Activated CD8-positive, alpha-beta memory T cell treated with anti-CD3 and anti-CD28 coated beads for 48 hours (primary cell): ENCODE data around the gene GRM7.

Source experiments
- DNase-seq, 3 experiments: peaks; one replicate each; pipeline ENCODE4 v3.0.0-alpha.2; 2020; ENCODE audit warnings: low read depth in 2 of 3, low spot score in 2 of 3

Gene GRM7

DNA sequence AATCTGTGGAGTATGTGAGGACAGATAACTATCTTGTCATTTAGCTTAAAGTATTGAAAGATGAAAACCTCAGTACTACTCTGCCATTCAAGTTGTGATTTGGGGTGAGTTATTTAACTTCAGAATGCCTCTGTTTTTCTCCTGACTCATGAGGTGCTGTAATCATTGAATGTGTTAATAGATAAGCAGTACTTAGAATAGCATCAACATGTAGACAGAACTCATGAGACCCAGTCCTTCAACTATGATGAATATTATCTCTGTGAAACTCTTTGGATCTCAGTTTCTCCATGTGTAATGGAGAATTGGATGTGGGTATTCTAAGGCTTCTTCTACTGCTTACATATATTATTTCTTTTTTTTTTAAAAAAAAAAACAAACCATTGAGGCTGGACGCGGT is 431.4 kb downstream of the GRM7 start:
- no peak for DNase-seq

DNA sequence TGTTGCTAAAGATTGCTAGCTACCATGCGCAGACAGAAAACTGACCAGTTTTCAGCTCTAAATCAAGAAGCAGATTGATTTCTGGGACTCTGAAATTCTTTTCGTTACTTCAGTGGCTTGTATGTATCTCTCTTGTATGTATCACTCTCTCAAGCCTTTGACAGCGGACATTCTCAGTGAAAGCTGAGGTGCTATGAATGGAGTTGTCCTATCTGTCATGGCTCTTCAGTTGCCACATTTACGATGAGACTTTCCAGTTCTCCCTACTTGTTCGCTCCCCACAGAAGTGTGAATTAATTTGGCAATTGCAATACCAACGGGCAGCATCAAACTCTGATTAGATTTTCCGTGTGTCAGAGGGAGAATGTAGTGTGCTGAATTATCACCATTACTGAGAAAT is 432.4 kb downstream of the GRM7 start:
- DNase-seq, result no peak

DNA sequence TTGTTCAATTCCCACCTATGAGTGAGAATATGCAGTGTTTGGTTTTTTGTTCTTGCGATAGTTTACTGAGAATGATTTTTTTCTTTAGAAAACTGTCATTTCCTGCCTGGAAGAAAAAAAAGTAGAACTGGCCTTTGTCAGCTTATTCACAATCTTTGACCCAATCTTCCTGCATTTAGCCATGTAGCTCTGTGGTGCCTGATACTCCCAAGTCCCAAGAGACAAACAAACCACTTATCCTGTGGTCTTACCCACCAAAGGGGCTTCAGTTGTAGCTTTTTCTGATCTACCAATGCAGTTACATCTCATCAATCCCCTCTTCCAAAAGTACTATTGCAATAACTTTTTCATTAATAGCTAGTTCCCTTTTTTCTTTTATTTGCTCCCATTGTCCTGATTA is 444.6 kb downstream of the GRM7 start:
- no peak for DNase-seq

DNA sequence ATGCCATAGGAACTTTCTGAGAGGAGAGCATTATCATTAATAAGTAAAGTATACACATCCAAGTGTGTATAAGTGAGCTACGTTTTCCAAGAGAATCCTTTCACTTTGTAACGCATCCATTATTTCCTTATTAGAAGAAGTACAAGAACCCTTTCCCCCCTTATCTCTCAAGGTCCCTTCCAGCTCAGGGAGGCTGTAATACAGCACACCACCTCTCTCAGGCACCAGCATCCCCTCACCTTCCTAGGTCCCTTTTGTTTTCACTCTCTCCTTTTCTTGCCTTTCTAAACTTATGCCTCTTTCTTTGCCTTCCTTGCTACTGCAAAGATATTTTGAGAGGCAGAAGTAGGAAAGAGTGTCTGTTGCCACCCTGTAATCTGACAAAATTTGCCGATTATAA is 446.0 kb downstream of the GRM7 start:
- DNase-seq, result no peak

DNA sequence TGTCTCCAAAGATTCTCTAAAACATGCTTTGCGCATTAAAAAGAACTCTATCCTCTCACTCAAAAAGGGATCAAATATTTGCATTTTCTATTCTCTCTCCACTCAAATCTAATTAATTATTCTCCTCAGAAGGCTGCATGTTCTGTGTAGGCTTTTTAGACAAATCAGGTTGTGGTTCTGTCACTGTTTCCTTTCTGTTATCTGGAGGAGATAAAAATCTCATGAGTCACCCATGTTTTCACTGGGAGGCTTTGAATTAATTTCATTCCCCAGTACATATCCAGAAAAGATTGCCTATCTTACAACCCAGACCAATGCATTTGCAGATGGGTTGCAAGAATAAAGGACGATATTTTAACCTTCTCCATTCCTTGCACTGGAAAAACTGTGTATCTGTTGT is 446.5 kb downstream of the GRM7 start:
- no peak for DNase-seq

DNA sequence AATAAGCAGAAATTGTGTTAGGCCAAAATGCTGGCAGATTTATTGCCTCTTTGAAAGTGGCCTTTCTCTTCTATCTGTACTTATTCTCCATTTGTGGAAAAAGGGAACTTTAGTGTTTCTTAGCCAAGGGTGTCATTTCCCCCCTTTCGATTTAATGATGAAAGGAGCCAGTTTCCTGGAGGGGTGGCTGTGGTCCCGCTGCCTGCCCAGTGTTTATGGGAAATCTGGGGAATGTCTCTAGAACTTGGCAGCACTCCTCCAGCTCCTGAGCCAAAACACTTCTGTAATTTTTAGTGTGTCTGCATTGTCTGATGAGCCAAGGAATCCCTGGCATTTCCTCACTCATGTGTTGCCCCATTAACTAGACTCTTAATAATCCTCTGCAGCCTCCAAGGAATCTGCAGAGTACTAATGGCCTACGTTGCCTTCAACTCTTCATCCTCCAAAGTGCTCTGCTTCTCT is 448.8 kb downstream of the GRM7 start:
- DNase-seq, result no peak

DNA sequence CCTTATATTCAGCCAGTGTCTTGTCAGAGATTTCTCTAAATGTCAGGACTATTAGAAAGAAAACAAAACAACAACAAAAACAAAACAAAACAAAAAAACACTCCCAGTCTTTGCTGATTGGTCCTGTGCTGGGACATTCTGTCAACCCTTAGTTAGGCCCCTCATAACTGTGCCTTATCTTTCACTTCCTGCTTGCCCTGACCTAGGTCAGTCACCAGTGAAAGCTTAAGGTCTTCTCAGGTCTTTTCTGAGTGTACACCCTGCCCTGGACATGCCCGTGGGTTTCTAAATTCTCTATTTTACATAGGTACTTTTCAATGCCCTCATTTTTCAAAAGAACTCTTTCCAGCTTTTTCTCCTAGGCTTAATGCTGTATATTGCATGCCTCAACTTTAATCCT is 454.1 kb downstream of the GRM7 start:
- no peak for DNase-seq

DNA sequence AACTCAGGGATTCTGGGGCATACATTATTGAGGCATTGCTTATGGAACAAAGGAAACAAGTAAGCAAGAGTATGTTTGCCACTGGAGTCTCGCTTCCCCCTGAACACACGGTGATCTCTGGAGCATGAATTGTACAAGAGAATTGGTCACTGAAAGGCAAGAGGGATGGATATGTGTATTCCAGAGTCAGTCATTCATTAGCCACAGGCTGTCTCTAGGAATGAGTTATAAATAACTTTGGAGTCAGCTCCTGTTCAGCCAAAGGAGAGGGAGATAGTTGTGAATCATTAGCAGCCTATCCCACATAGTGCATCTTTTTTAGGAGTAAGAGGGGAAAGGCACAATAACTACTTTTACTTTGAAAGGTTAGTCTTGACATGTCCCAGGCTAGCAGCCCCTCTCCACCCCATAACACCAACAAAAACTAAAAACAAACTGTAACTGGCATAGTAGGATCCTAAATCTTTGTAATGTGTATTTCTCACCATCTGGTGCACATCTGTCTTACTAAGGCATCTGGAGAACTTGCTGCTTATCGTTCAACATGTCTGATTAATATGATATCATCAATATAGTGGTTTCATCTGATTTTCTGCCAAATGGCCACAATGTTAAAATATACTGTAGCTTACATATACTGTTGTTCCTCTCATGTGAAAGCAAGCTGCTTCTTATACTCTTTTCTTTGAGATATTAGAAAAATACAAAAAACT is 462.2 kb downstream of the GRM7 start:
- no peak for DNase-seq

DNA sequence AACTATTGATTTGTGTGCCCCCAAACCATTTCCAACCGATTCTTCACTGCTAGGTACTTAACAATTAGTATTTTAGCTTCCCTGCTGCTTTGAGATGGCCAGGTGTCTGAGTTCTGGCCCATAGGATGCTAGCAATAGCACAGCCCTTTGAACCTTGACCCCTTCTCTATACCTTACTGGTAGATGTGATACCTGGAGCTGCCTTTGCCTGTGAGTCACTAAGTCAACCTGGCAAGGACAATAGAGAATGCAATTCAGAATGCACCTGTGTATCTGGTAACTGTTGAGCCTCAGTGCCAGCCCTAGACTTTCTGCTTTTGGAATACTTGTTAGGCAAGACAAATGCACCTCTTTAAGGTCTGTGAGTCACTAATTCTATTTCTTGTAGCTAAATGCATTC is 467.4 kb downstream of the GRM7 start:
- no peak for DNase-seq

DNA sequence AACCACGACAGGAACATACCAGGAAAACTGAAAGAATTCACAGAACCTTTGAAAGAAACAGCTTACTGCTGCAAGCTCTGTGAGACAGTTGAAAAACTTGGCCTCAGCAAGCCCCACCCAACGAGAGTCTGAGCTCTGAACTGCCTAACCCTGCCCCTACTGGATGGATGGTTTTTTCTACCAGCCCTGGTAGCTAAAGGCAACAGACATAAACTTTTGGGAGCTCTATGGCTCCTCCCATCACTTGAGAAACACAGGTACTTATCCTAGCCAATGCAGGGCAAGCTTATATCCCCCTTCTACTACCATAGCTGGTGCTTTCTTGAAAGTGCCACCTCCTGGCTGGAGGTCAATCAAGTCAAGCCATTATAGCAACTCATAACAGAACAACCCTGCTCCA is 471.8 kb downstream of the GRM7 start:
- DNase-seq, result no peak

DNA sequence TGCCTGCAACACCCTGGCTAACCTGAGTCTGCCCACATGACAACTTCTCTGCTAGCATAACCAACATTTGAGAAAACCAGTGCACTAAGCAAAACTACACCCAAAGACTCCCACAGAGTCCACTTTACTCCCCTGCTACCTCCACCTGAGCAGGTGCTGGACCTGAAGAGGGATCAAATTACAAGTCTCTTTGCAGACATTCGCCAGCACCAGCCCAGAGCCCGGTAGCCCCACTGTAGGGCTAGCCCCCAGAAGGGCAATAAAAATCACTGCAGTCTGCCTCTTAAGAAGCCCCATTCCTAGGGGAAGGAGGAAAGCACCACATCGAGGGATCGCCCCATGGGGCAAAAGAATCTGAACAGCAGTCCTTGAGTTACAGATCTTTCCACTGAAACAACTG is 472.2 kb downstream of the GRM7 start:
- no peak for DNase-seq

DNA sequence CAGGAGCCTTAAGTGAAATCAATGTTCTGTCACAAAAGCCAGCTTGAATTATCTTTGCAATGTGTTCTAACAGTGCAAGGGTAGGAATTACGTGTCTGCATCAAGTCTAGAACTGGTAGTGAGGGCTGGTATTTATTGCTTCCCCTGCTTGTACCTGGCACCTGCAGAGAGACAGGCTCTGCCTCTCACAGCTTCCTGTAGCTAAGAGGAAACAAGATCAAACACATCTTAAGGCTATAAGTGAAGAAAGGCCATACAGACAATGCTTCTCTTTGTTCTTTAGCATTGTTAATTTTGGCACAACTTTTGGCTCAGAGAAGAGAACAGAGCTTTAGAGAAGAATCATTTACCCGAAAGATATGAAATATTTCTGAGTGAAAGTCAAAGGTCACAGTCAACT is 479.9 kb downstream of the GRM7 start:
- DNase-seq, result no peak

DNA sequence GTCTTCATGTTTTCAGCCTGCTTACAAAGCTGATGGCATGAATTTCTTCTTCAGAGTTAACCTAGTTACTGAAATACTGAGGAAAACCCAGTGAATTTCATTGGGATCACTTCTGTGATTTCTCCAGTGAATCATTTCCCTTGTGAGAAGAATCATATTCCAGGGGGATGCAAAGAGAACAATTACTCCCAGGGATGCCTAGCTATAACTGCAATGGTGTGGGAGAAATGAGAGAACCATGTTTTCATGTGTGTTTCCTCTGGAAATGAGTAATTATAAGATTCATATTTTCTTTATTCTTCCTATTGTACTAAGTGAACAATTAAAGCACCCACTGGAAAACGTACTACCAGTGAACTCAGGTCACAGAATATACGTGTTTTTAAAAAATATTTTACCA is 485.4 kb downstream of the GRM7 start:
- no peak for DNase-seq

DNA sequence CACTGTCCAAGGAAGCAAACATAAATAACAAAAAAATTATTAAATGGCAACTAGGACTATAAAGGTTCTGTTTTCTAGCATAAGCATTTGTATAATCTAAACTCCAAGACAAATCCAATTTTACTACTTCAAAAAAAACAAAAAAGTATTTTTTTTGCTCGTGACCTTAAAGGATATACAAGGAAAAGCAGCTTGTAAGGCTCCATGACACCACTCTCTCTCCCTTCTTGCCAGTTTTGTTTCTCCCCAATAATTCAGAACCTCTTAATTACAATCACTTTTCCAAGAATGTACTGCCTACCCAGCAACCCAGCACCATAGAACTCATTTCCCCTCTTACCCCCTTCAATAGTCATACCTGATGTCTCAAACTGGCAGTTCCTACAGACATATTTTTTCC is 496.2 kb downstream of the GRM7 start:
- no peak for DNase-seq

DNA sequence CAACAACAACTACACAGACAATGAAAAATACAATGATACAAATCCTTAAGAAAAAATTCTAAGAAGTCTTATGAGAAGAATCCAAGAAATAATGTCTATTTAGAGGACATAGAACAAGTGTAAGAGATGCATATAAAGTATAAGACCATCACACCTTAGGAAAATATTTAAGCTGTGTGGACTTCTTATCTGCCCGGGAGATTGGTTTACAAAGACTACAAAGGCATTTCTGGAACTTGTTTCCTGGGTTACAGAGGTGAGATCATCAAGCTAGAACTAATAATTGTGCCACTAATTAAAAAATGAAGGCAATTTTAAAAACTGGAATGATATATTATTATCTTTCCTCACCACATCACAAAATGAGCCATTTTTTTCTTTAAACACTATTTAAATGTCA is 507.1 kb downstream of the GRM7 start:
- DNase-seq, result no peak

DNA sequence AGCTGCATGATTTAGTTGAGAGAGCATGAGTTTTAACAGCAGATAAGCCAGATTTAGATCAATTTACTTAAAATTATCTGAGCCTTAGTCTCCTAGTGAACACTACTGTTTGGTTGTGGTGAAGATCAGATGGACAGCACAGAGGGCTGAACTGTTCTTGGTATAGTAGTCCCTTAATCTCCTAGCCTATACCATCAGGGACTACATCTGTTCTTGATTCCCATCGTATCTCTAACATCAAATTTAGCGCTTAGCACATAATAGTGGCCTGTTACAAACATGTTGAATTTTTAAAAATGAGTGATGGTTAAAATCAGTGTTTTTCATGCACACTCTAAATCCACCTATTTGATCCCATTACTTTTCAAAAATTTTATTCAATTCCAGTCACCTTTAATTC is 507.7 kb downstream of the GRM7 start:
- DNase-seq, result no peak

DNA sequence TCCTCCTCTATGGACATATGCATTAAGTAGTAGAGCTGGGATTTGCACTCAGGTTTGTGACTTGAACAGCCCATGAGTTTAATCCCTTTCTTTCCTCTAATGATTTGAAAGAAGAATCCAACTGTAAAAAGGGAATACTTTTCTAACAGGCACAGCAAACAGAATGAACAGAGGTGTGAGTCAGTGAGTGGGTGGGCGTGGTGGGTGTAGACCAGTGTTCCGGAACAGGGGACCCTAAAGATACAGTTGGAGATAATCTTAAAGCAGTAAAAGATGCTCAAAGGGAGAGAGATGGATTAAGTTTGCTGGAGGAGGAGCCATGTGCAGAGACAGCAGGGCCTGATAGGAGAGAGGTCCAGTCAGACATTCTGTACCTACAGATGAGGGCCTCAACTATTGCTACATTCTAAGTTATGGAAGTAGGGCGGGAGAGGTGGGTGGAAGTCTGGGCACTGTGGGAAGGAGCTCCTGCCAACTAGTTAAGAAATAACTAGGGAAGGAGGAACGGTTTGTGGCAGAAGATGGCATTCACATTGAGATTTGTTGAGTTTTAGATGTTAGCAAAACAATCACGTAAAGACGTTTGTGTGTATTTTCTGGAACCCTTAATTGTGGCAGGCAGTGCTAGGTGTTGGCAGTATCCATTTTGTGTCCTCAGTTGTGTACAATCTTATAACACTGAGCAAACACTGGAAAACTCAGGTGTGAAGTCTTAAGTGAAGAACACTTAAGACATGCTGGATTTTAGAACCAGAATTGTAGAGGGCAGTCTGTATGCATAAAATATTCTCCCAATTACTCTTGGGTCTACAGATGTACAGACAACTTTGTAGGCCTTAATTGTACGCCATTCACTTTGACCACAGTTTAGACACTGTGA is 511.0 kb downstream of the GRM7 start:
- DNase-seq, result no peak

DNA sequence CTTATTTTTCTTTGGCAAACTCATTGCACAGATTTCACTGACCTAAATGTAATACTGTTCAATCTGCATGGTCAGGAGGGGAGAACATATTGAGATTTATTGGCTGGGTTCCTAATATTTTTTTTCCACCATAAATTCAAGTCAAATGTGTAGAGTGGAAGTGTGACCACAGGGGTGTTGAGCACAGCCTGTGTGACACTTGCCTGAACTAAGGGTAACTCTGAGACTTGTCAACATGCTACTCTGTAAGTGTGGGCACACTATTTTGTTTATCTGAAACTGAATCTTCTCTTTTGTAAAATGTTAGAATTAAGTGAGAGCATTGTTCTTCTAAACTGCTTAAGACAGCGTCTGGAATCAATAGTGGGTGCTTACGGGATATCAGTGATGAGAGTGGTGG is 516.2 kb downstream of the GRM7 start:
- DNase-seq, result no peak

DNA sequence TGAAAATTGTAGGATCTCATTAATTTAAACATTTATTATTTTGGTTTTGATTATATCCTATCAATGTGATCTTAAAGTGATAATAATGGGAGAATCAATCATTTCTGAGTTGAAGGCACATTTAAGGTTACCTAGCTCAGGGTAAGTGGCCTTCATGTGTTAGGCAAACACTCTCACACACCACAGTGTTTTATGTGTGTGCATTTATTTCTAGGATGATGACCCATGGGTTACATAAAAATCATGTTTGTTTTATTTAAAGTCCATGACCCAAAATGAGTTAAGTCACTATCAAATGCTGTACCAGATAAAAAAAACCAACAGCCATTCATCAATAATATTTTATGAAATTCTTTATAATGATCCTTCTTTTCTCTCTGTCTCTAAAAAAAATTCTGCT is 520.8 kb downstream of the GRM7 start:
- no peak for DNase-seq

DNA sequence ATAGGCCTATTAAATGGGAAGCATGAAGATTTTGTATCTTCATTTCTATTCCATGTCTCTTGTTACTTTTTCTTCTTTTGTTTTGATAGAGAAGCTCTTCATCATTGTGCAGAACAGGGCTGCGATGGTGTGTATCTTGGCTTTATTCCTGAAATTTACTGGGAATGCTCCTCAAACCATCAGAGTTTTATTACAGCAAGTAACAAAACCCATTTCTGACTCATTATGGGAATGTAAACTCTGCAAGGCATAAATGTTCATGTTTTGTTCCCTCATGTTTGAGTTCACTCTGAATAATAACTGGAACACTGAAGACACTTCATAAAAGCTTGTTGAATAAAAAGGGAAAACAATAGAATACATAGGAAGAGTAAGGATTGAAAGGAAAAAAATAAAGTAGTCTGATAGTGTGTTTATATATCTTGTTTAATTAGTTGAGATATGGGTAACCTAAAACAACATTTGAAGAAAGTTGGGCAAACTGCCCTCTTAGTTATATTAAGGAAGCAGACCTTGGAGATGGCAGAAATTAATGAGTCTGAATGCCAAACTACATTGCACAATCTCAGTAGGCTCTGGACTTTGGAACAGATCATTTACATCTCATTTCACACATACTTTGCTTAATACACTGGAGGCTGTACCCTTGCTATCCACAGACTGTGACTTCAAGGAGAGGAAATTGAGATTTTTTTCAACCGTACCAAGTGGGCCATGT is 521.5 kb downstream of the GRM7 start:
- DNase-seq, result no peak

DNA sequence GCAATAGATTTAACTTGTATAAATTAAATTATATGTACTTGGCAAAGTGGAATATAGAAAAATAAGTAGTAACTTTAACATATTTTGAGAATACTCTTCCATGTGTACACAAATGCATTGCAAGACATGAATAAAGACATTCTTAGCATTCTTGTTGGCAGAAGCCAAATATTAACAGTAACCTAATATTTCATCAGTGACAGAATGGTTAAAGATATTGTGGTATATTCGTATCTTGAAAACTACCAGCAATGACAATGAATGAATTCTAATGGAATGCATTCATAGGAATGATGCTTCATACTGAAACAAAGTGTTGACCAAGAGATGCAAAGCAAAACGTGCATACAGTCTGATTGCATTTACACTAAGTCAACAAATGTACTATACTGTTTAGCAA is 524.7 kb downstream of the GRM7 start:
- no peak for DNase-seq

DNA sequence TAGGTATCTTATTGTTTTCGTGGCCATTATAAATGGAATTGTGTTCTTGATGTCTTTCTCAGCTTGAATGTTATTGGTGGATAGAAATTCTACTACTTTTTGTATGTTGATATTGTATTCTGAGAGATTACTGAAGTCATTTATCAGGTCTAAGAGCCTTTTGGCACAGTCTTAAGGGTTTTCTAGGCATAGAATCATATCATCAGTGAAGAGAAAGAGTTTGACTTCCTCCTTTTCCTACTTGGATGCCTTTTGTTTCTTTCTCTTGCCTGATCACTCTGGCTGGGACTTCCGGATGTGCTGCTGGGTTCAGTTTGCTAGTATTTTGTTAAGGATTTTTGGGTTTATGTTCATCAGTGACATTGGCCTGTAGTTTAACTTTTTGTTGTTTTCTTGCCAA is 527.1 kb downstream of the GRM7 start:
- DNase-seq, result no peak
